SJCRH30 (cell line): Measurements from ENCODE around the gene RNF7. TPM values are rescaled to one million over a fixed set of nuclear protein-coding genes. Genes with fewer than 3 reads are reported as not detected.
"Not testable (repeated sequence)": the region's sequence is repeated elsewhere in the genome, so short reads cannot be mapped to it uniquely, and the experiment has no call there.

Source experiments
- DNase-seq, 2 experiments: peaks; one replicate each; pipeline ENCODE4 v3.0.0-alpha.2; 2015 to 2020
- H3K27ac ChIP-seq: fragments of 250-450 bp; sonication (Bioruptor Pico); 2 replicates; pipeline ENCODE4 v1.5.1; 2020; ENCODE audit warnings: mild to moderate bottlenecking, moderate library complexity
- H3K27me3 ChIP-seq: fragments of 250-450 bp; sonication (Bioruptor Pico); 2 replicates; pipeline ENCODE4 v1.5.1; 2020; ENCODE audit warnings: mild to moderate bottlenecking, moderate library complexity
- H3K36me3 ChIP-seq: fragments of 250-450 bp; sonication (Bioruptor Pico); 2 replicates; pipeline ENCODE4 v1.5.1; 2020; ENCODE audit warnings: mild to moderate bottlenecking, moderate library complexity
- H3K4me1 ChIP-seq: fragments of 250-450 bp; sonication (Bioruptor Pico); 2 replicates; pipeline ENCODE4 v1.5.1; 2020; ENCODE audit warnings: mild to moderate bottlenecking, moderate library complexity
- H3K4me3 ChIP-seq: fragments of 250-450 bp; sonication (Bioruptor Pico); 2 replicates; pipeline ENCODE4 v1.5.1; 2020; ENCODE audit warnings: mild to moderate bottlenecking, moderate library complexity
- H3K9me3 ChIP-seq: fragments of 250-450 bp; sonication (Bioruptor Pico); replicated peaks from 2 replicates; pipeline ENCODE4 v1.5.1; 2020; ENCODE audit warnings: mild to moderate bottlenecking, moderate library complexity
- total RNA-seq: library from RNA; depleted of rRNA; stranded (reverse); fragments of >200 nt; shearing (Covaris generic); gene quantifications from 2 replicates; pipeline ENCODE4 v1.2.3, GENCODE V29; 2014; rRNA removed

Gene RNF7
- total RNA-seq: 46.6 and 46.9 TPM in 2 replicates

DNA sequence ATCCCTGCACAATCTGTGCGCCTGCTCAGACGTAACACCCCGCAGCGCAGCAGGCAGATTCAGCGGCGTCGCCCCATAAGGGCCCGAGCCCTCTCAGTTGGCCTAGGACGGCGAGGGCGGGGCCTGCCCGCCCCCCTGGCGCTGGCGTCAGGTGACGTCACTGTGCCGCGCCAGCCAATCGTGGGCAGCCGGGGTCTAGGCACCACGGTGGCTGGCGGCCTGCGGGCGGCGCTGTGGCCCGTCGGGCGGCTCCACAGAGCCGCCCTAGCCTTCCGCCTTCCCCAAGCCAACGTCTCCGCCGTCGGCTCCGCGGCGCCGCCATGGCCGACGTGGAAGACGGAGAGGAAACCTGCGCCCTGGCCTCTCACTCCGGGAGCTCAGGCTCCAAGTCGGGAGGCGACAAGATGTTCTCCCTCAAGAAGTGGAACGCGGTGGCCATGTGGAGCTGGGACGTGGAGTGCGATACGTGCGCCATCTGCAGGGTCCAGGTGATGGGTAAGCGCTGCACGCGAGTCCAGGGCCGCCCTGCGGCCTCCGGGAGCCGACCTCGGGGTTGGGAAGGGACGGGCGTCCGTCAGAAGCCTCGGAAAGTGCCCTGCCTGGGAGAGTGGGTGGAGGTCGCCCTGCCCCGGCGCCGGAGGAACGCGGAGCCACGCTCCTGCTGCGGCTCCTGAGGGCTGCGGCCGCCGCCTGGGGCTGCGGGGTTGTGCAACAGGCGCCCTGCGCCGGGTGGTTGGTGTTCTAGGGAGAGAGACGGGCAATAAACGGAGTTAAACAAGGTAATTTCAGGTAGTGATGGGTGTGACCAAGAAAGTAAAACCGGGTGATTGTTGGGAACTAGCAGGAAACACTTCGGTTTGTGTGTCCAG is at the start of gene RNF7:
Gene RNF7 (plus strand): TSS at position 277 of the 869 bp plus-strand sequence. CDS start 44 bp downstream, at position 321.
- Histone ChIP-seq H3K4me1 (peaks cover 5% of the 10 kb centered on the region; the same call in 1 of the 2 replicates), H3K27ac (peak within 1 kb of the TSS; percentile 70), H3K4me3 (peak within 1 kb of the TSS; percentile 93), H3K36me3 (peaks cover 3% of the 10 kb centered on the region), H3K9me3 (no peaks in the 10 kb centered on the region), H3K27me3 (no peaks in the 10 kb centered on the region)
- peak; percentile 94 to 97 for DNase-seq

GRCh38 chr3:141690431-141691072 is 47.5 kb upstream of the RNF7 start:
- Histone ChIP-seq H3K4me1 (peaks cover 10% of the 10 kb centered on the region), H3K27me3 (no peaks in the 10 kb centered on the region), H3K36me3 (no peaks in the 10 kb centered on the region), H3K4me3 (no peak overlapping the region), H3K27ac (no peak overlapping the region), H3K9me3 (no peaks in the 10 kb centered on the region)
- no peak for DNase-seq

DNA sequence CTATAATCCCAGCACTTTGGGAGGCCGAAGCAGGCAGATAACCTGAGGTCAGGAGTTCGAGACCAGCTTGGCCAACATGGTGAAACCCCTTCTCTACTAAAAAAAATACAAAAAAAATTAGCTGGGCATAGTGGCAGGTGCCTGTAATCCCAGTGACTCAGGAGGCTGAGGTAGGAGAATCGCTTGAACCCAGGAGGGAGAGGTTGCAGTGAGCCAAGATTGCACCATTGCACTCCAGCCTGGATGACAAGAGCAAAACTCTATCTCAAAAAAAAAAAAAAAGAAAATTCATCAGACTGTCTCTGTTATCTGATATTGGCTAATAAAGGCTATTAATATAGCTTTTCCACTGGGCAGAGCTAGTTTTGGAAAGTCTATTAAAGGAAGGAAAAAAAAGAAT is 46.6 kb upstream of the RNF7 start:
- DNase-seq, H3K4me3 ChIP-seq, H3K4me1 ChIP-seq: not testable (repeated sequence)

GRCh38 chr3:141692973-141693372 is 45.1 kb upstream of the RNF7 start:
- DNase-seq, H3K27me3 ChIP-seq, H3K4me3 ChIP-seq, H3K27ac ChIP-seq, H3K36me3 ChIP-seq, H3K4me1 ChIP-seq, H3K9me3 ChIP-seq: not testable (repeated sequence)

More for the DNA sequence above, 46.6 kb upstream of the RNF7 start:
- H3K36me3 ChIP-seq, H3K27me3 ChIP-seq, H3K27ac ChIP-seq, H3K9me3 ChIP-seq: not testable (repeated sequence)

GRCh38 chr3:141699324-141699723 is 38.8 kb upstream of the RNF7 start:
- no peaks in the 10 kb centered on the region for H3K9me3 ChIP-seq
- no peaks in the 10 kb centered on the region for H3K27me3 ChIP-seq
- H3K4me1 ChIP-seq: no peaks in the 10 kb centered on the region
- no peak for DNase-seq
- H3K4me3 ChIP-seq: no peak overlapping the region
- no peaks in the 10 kb centered on the region for H3K36me3 ChIP-seq
- no peak overlapping the region for H3K27ac ChIP-seq

GRCh38 chr3:141699897-141700296 is 38.2 kb upstream of the RNF7 start:
- no peaks in the 10 kb centered on the region for H3K36me3 ChIP-seq
- no peak for DNase-seq
- no peak overlapping the region for H3K27ac ChIP-seq
- no peak overlapping the region for H3K4me3 ChIP-seq
- 0 out of 2 replicates have a peak, but pooled peaks cover 2% of the 10 kb centered on the region for H3K9me3 ChIP-seq
- no peaks in the 10 kb centered on the region for H3K4me1 ChIP-seq
- H3K27me3 ChIP-seq: no peaks in the 10 kb centered on the region

GRCh38 chr3:141703367-141703766 is 34.7 kb upstream of the RNF7 start:
- not testable (repeated sequence) for H3K27ac ChIP-seq, H3K36me3 ChIP-seq, H3K4me1 ChIP-seq, DNase-seq, H3K9me3 ChIP-seq, H3K27me3 ChIP-seq, H3K4me3 ChIP-seq

DNA sequence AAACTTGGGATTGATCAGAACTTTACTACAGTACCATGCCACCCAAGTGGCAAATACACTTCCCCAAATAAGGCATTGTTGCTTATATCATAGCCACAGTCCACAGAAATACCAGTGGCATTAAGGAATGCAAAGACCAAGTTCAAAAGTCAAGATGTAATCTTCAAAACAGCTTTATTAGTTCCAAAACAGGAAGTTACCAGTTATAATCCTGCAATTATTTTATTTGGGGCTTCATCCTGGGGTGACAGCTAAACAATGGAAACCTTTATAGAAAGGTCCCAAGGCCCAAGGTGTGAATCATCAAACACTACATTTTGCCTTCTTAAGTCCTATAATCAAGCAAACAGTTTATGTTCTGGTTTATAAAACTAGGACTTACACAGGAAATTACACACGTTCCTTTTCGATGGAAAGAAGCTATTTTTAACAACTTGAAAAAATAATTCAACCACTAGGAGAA is 30.3 kb upstream of the RNF7 start:
- H3K4me1 ChIP-seq: no peaks in the 10 kb centered on the region; the same call in 1 of the 2 replicates
- H3K27me3 ChIP-seq: no peaks in the 10 kb centered on the region
- no peak overlapping the region for H3K27ac ChIP-seq
- DNase-seq: no peak
- no peaks in the 10 kb centered on the region for H3K36me3 ChIP-seq
- H3K4me3 ChIP-seq: no peak overlapping the region
- 0 out of 2 replicates have a peak, but pooled peaks cover 2% of the 10 kb centered on the region for H3K9me3 ChIP-seq

DNA sequence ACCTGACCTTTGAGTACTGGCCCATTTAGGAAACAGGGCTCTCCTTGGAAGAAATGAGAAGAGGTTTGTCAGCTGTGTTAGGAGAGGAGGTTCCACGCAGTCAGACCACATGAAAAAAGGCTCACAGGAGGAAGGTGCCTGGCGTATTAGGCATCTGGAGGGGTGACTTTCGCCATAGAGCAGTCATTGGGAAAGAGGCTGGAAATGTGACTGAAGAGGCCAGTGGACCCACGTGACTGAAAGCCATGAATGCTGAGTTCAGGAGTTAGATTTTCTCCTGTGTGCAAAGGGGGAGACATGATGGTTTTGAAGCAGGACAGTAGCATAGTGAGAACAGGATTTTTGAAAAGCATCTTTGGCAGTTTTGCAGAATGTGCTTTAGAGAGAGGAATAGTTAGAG is 29.7 kb upstream of the RNF7 start:
- H3K36me3 ChIP-seq: no peaks in the 10 kb centered on the region
- no peak overlapping the region for H3K27ac ChIP-seq
- 0 out of 2 replicates have a peak, but pooled peaks cover 2% of the 10 kb centered on the region for H3K9me3 ChIP-seq
- H3K4me3 ChIP-seq: no peak overlapping the region
- no peak for DNase-seq
- no peaks in the 10 kb centered on the region for H3K27me3 ChIP-seq
- H3K4me1 ChIP-seq: no peaks in the 10 kb centered on the region; the same call in 1 of the 2 replicates

DNA sequence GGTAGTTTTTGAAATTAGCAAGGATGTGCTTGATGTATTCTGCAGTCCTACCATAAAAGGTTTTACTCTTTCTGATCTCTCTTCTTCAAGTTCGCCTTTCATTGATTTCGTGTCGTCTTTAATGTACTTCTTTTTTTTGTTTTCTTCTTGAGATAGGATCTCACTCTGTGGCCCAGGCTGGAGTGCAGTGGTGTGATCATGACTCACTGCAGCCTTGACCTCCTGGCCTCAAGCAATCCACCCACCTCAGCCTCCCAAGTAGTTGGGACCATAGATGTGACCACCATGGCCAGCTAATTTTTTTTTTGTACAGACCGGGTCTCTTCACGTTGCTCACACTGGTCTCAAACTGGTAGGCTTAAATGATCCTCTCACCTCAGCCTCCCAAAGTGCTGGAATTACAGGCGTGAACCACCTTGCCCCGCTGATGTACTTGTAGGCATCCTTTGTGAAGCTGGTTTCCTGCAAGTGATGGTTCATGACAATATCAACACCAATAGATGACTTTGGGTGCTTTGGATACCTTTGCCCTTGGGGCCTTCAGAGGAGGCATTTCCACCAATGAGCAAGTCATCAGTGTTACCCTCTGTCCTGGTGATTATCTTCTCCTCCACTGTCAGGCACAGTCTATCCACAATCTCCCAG is 28.9 kb upstream of the RNF7 start:
- no peak overlapping the region for H3K27ac ChIP-seq
- H3K9me3 ChIP-seq: 0 out of 2 replicates have a peak, but pooled peaks cover 2% of the 10 kb centered on the region
- no peaks in the 10 kb centered on the region; the same call in 1 of the 2 replicates for H3K4me1 ChIP-seq
- no peaks in the 10 kb centered on the region for H3K27me3 ChIP-seq
- no peaks in the 10 kb centered on the region for H3K36me3 ChIP-seq
- no peak overlapping the region for H3K4me3 ChIP-seq
- no peak for DNase-seq

GRCh38 chr3:141710121-141710520 is 28.0 kb upstream of the RNF7 start:
- Histone ChIP-seq H3K27ac (no peak overlapping the region), H3K4me1 (no peaks in the 10 kb centered on the region; the same call in 1 of the 2 replicates), H3K27me3 (no peaks in the 10 kb centered on the region), H3K4me3 (no peak overlapping the region), H3K36me3 (no peaks in the 10 kb centered on the region), H3K9me3 (no peaks in the 10 kb centered on the region)
- DNase-seq: no peak

DNA sequence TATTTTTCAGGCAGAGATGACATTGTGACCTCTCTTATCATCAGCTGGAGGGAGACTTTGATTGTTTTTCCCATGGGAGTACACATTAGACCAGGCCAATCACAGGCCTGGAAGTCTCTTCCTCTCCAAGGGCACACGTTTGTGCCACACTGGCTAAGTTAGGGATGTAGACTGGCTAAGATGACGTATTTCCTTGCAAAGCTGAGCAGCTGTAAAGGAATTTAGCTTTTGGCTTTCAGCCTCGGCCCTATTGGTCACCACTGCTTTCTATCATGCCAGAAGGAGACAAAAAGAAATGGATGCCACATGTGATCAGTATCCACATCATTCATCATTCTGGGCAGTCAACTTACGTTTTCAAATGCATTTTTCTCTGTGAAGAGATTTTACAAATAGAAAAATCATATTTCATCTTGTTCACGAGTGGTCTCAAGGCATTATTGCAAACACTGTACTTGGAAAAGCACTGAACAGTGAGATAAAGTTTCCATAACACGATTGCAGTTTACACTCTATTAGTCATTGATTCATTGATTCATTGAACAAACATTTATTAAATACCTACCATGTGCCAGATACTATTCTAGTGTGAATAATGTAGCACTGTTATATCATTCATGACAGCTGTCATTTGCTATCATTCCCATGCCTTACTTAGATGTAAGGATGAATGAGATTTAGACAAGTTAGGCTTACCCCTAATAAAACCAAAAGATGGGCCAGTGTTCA is 27.0 kb upstream of the RNF7 start:
- peak in 1 of 2 experiments; percentile 12 for DNase-seq
- Histone ChIP-seq H3K27ac (no peak overlapping the region), H3K9me3 (no peaks in the 10 kb centered on the region; the same call in 1 of the 2 replicates), H3K4me3 (no peak overlapping the region), H3K4me1 (no peaks in the 10 kb centered on the region; the same call in 1 of the 2 replicates), H3K27me3 (no peaks in the 10 kb centered on the region), H3K36me3 (no peaks in the 10 kb centered on the region)

DNA sequence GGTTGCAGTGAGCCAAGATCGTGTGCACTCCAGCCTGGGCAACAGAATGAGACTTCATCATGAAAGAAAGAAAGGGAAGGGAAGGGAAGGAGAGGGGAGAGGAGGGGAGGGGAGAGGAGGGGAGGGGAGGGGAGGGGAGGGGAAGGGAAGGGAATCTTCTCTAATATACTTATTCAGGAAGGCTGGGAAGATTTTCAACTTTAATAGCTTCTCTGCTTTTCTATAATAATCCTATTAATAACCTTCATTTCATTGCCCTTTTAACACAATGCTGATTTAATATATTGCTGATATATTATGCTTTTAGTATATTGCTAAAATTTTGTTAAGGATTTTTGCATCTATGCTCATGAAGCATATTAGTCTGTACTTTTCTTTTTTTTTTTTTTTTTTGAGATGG is 23.4 kb upstream of the RNF7 start:
- no peak for DNase-seq
- Histone ChIP-seq H3K36me3 (no peaks in the 10 kb centered on the region), H3K9me3 (no peaks in the 10 kb centered on the region; the same call in 1 of the 2 replicates), H3K4me1 (no peaks in the 10 kb centered on the region), H3K4me3 (no peak overlapping the region), H3K27me3 (no peaks in the 10 kb centered on the region), H3K27ac (no peak overlapping the region)

DNA sequence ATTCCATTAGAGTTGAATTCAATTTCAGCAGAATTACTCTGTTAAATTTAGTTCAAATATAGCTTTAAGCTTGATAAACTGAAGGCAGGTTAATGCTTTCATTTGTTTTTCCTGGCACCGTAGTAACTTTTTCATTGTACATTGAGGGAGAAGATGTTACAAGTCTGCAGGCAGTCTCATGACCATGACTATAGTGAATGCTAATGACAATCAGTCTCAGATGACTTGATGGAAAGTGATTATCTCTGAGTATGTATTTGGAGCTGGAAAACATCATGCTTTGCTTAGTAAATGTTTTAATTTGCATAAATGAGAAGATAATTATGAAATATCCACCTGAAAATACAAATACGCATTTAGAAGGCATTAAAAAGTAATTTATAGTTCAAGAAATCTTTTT is 16.0 kb upstream of the RNF7 start:
- H3K36me3 ChIP-seq: no peaks in the 10 kb centered on the region
- H3K27ac ChIP-seq: no peak overlapping the region
- no peak overlapping the region for H3K4me3 ChIP-seq

More for the DNA sequence above, 16.0 kb upstream of the RNF7 start:
- no peaks in the 10 kb centered on the region for H3K27me3 ChIP-seq
- DNase-seq: no peak
- H3K4me1 ChIP-seq: no peaks in the 10 kb centered on the region
- no peaks in the 10 kb centered on the region for H3K9me3 ChIP-seq
